ENCODE results near the gene TBXAS1.

TBXAS1 gene

GRCh38 chr7:139855498-139856270, 26.6 kb downstream of the TBXAS1 start:
- no peak overlapping the region for H3K4me3 ChIP-seq (ENCODE audit: low read depth, low read length)
- no peak for DNase-seq (ENCODE audit: low read depth, low spot score)
- CTCF ChIA-PET: interaction anchor here (1.6 kb wide), 1 partner anchor 210 kb away, joined by 3 read pairs; no protein-coding TSS in a partner anchor
- POLR2A ChIA-PET: no interaction called here
- TF ChIP-seq CTCF (IDR thresholded peaks at IDR 0.05; ENCODE audit: insufficient read depth, low read length, missing control alignments): no peak

- no peak overlapping the region for H3K4me3 ChIP-seq (ENCODE audit: low read depth, low read length)
- ChIA-PET CTCF (no interaction called here), POLR2A (no interaction called here)
- no peak for TF ChIP-seq CTCF (IDR thresholded peaks at IDR 0.05; ENCODE audit: insufficient read depth, low read length, missing control alignments)
- DNase-seq (ENCODE audit: low read depth, low spot score): no peak
These were observed 28.7 kb downstream of the TBXAS1 start for GRCh38 chr7:139857791-139858190.

- CTCF ChIA-PET: interaction anchor here (1.1 kb wide), 1 partner anchor 215 kb away, joined by 3 read pairs; no protein-coding TSS in a partner anchor
- DNase-seq (ENCODE audit: low read depth, low spot score): no peak
These were observed 31.2 kb downstream of the TBXAS1 start for GRCh38 chr7:139860090-139860775.

DNA sequence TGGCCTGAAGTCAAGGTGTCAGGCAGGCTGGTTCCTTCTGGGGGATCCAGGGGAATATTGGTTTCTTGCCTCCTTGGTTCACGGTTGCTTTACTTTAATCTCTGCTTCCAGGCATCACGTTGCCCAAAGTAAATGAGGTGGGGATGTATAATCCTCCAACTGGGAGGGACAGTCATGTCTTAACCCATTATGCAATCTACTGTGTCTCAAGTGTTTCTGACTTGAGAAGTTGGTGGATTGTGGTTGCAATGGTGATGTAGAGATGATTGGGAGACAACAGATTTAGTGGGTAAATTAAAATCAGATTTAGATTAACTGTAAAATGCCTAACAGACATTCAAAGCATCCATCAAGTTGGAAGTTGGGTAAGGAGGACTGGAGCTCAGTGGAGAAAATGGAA, 32.7 kb downstream of the TBXAS1 start:
- no peak for TF ChIP-seq CTCF (IDR thresholded peaks at IDR 0.05; ENCODE audit: insufficient read depth, low read length, missing control alignments)

More at GRCh38 chr7:139860090-139860775, 31.2 kb downstream of the TBXAS1 start:
- no peak for TF ChIP-seq CTCF (IDR thresholded peaks at IDR 0.05; ENCODE audit: insufficient read depth, low read length, missing control alignments)
- H3K4me3 ChIP-seq (ENCODE audit: low read depth, low read length): no peak overlapping the region
- POLR2A ChIA-PET: no interaction called here

DNA sequence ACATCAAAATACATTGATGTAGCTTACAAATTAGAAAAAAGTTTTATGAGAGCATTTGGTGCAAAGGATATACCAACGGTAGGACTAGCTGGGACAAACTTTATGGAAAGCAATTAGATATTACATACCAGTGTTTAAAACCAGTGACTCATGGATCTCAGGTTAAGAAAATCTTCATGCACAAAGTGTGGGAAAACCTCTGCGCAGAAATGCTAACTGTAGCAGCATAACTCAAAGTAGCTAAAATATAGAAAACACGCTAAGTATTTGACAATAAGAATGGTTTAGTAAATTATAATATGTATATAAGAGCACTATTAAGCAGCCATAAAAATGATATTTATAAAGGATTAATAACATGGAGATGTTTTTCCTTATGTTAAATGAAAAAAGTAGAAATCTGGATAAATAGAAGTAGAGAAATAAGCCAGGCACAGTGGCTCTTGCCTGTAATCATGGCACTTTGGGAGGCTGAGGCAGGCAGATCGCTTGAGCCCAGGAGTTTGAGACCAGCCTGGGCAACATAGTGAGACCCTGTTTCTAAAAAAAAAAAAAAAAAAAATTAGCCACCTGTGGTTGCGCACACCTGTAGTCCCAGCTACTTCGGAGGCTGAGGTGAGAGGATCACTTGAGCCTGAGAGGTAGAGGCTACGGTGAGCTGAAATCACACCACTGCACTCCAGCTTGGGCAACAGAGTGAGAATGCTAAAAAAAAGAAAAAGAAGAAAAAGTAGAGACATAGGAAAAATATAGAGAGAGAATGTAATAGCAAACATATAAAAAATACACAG, 37.2 kb downstream of the TBXAS1 start:
- ChIA-PET POLR2A (no interaction called here), CTCF (interaction anchor here (0.6 kb wide), 1 partner anchor 488 kb away, joined by 3 read pairs; no protein-coding TSS in a partner anchor)
- no peak for DNase-seq (ENCODE audit: low read depth, low spot score)
- TF ChIP-seq CTCF (IDR thresholded peaks at IDR 0.05; ENCODE audit: insufficient read depth, low read length, missing control alignments): no peak
- no peak overlapping the region for H3K4me3 ChIP-seq (ENCODE audit: low read depth, low read length)

More for the DNA sequence above, 32.7 kb downstream of the TBXAS1 start:
- CTCF ChIA-PET: no interaction called here
- DNase-seq (ENCODE audit: low read depth, low spot score): no peak
- POLR2A ChIA-PET: no interaction called here
- H3K4me3 ChIP-seq (ENCODE audit: low read depth, low read length): no peak overlapping the region

DNA sequence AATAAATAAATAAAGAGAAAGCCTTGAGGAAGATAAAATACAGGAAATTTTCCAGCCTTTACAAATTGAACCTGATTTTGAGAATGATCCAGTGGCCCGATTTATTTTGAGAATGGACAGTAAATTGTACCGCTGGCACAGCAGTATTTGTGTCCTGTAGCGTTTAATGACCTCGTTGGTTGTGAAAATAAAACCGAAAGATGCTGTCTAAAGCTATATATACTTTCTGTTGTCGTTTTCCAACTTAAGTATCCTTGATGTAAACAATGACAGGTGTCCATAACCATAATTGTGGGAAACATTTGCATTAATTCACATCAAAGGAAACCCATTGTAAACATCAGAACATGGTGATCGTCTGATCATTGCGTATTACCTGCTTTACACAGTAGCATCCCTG, 38.8 kb downstream of the TBXAS1 start:
- no peak overlapping the region for H3K4me3 ChIP-seq (ENCODE audit: low read depth, low read length)
- ChIA-PET POLR2A (no interaction called here), CTCF (no interaction called here)
- no peak for TF ChIP-seq CTCF (IDR thresholded peaks at IDR 0.05; ENCODE audit: insufficient read depth, low read length, missing control alignments)
- DNase-seq (ENCODE audit: low read depth, low spot score): no peak
